ENCODE results near the gene JMY.

The JMY gene

GRCh38 chr5:79236362-79236969 lies 535 bp downstream of the JMY start:
- peak overlapping the region; percentile 87 for H3K27ac ChIP-seq (ENCODE audit: low read length)

DNA sequence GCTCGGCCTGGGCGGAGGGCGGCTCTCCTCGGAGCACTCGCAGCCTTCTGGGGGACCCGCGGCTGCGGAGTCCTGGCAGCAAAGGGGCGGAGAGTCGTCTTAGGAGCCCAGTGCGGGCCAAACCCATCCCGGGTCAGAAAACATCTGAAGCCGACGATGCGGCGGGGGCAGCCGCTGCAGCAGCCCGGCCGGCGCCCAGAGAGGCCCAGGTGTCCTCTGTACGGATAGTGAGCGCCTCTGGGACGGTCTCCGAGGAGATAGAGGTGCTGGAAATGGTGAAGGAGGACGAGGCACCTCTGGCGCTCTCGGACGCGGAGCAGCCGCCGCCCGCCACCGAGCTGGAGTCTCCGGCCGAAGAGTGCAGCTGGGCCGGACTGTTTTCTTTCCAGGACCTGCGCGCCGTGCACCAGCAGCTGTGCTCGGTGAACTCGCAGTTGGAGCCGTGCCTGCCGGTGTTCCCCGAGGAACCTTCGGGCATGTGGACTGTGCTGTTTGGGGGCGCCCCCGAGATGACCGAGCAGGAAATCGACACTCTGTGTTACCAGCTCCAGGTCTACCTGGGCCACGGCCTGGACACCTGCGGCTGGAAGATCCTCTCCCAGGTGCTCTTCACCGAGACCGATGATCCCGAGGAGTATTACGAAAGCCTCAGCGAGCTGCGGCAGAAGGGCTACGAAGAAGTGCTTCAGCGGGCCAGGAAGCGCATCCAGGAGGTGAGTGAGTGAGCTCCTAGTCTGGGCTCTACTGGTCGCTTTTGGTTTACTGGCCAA lies 1.2 kb downstream of the JMY start:
- no peaks in the 10 kb centered on the region for H3K9me3 ChIP-seq (replicated peaks; ENCODE audit: insufficient read depth, low read length)
- H3K27me3 ChIP-seq (replicated peaks; ENCODE audit: insufficient read depth, low read length), result no peaks in the 10 kb centered on the region
- H3K9ac ChIP-seq (ENCODE audit: low read length), result peak overlapping the region; percentile 94
- H3K4me2 ChIP-seq (ENCODE audit: low read depth, low read length), result peak overlapping the region; percentile 82
- peaks cover 54% of the 10 kb centered on the region for H3K79me2 ChIP-seq (ENCODE audit: low read length)
- H3K9me2 ChIP-seq (replicated peaks; ENCODE audit: insufficient read depth, low read length), result no peaks in the 10 kb centered on the region
- no peaks in the 10 kb centered on the region for H4K20me1 ChIP-seq (ENCODE audit: insufficient read depth, low read length)
- peak overlapping the region; percentile 85 for H3K4me3 ChIP-seq (ENCODE audit: low read length)
- H3F3A ChIP-seq (ENCODE audit: insufficient read depth, low read length), result peaks cover 22% of the 10 kb centered on the region
- 0 out of 2 replicates have a peak, but pooled peaks cover 2% of the 10 kb centered on the region for H3K4me1 ChIP-seq (ENCODE audit: low read length)
- H3K36me3 ChIP-seq (replicated peaks; ENCODE audit: insufficient read depth, low read length), result no peaks in the 10 kb centered on the region
- H2AFZ ChIP-seq (ENCODE audit: low read length), result peak overlapping the region; percentile 89
- peak overlapping the region; percentile 87 for H3K27ac ChIP-seq (ENCODE audit: low read length)
- peak; percentile 64 for DNase-seq
- TF ChIP-seq, protein P1, sequence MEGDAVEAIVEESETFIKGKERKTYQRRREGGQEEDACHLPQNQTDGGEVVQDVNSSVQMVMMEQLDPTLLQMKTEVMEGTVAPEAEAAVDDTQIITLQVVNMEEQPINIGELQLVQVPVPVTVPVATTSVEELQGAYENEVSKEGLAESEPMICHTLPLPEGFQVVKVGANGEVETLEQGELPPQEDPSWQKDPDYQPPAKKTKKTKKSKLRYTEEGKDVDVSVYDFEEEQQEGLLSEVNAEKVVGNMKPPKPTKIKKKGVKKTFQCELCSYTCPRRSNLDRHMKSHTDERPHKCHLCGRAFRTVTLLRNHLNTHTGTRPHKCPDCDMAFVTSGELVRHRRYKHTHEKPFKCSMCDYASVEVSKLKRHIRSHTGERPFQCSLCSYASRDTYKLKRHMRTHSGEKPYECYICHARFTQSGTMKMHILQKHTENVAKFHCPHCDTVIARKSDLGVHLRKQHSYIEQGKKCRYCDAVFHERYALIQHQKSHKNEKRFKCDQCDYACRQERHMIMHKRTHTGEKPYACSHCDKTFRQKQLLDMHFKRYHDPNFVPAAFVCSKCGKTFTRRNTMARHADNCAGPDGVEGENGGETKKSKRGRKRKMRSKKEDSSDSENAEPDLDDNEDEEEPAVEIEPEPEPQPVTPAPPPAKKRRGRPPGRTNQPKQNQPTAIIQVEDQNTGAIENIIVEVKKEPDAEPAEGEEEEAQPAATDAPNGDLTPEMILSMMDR (IDR thresholded peaks at IDR 0.05; ENCODE audit: low read length), result no peak
- TF ChIP-seq EZH2phosphoT487 (IDR thresholded peaks at IDR 0.05; ENCODE audit: low read length) (no peak), EZH2 (optimal IDR thresholded peaks at IDR 0.05; ENCODE audit: low read depth, low read length) (no peak)

More at GRCh38 chr5:79236362-79236969, 535 bp downstream of the JMY start:
- Histone ChIP-seq H3K9me2 (replicated peaks; ENCODE audit: insufficient read depth, low read length) (no peaks in the 10 kb centered on the region), H2AFZ (ENCODE audit: low read length) (peak overlapping the region; percentile 89), H3K4me3 (ENCODE audit: low read length) (peak overlapping the region; percentile 85), H3F3A (ENCODE audit: insufficient read depth, low read length) (peaks cover 22% of the 10 kb centered on the region), H3K36me3 (replicated peaks; ENCODE audit: insufficient read depth, low read length) (no peaks in the 10 kb centered on the region), H3K4me2 (ENCODE audit: low read depth, low read length) (peak overlapping the region; percentile 82; the same call in 1 of the 2 replicates), H3K9ac (ENCODE audit: low read length) (peak overlapping the region; percentile 94), H3K4me1 (ENCODE audit: low read length) (0 out of 2 replicates have a peak, but pooled peaks cover 2% of the 10 kb centered on the region), H3K79me2 (ENCODE audit: low read length) (peaks cover 47% of the 10 kb centered on the region), H3K27me3 (replicated peaks; ENCODE audit: insufficient read depth, low read length) (no peaks in the 10 kb centered on the region), H3K9me3 (replicated peaks; ENCODE audit: insufficient read depth, low read length) (no peaks in the 10 kb centered on the region), H4K20me1 (ENCODE audit: insufficient read depth, low read length) (no peaks in the 10 kb centered on the region)
- DNase-seq, result peak; percentile 12
- TF ChIP-seq EZH2phosphoT487 (IDR thresholded peaks at IDR 0.05; ENCODE audit: low read length) (no peak), EZH2 (optimal IDR thresholded peaks at IDR 0.05; ENCODE audit: low read depth, low read length) (no peak)
- TF ChIP-seq, protein P1 (IDR thresholded peaks at IDR 0.05; ENCODE audit: low read length), result no peak

- no peak for DNase-seq
- Histone ChIP-seq H3F3A (ENCODE audit: insufficient read depth, low read length) (peaks cover 22% of the 10 kb centered on the region), H3K9ac (ENCODE audit: low read length) (peak overlapping the region; percentile 94), H3K36me3 (replicated peaks; ENCODE audit: insufficient read depth, low read length) (no peaks in the 10 kb centered on the region), H3K4me3 (ENCODE audit: low read length) (peak overlapping the region; percentile 85), H3K4me1 (ENCODE audit: low read length) (0 out of 2 replicates have a peak, but pooled peaks cover 2% of the 10 kb centered on the region), H3K27ac (ENCODE audit: low read length) (peak overlapping the region; percentile 87), H3K9me2 (replicated peaks; ENCODE audit: insufficient read depth, low read length) (no peaks in the 10 kb centered on the region), H3K9me3 (replicated peaks; ENCODE audit: insufficient read depth, low read length) (no peaks in the 10 kb centered on the region), H2AFZ (ENCODE audit: low read length) (peak overlapping the region; percentile 89), H3K79me2 (ENCODE audit: low read length) (peaks cover 62% of the 10 kb centered on the region), H4K20me1 (ENCODE audit: insufficient read depth, low read length) (no peaks in the 10 kb centered on the region), H3K4me2 (ENCODE audit: low read depth, low read length) (peak overlapping the region; percentile 82), H3K27me3 (replicated peaks; ENCODE audit: insufficient read depth, low read length) (no peaks in the 10 kb centered on the region)
- TF ChIP-seq EZH2 (optimal IDR thresholded peaks at IDR 0.05; ENCODE audit: low read depth, low read length), result no peak
- no peak for TF ChIP-seq EZH2phosphoT487 (IDR thresholded peaks at IDR 0.05; ENCODE audit: low read length)
- TF ChIP-seq, protein P1 (IDR thresholded peaks at IDR 0.05; ENCODE audit: low read length), result no peak
Measured at GRCh38 chr5:79237740-79238560, 2.0 kb downstream of the JMY start.

All from MM.1S (cell line).